Stimulated activated naive CD8-positive, alpha-beta T cell treated with anti-CD3 and anti-CD28 coated beads, Interleukin-15, Interleukin-2, amounts not matched to agents 100 U/mL and 50 U/mL, for 24 hours (primary cell): Measurements from ENCODE around the gene CNOT4.
"Not testable (repeated sequence)": the region's sequence is repeated elsewhere in the genome, so short reads cannot be mapped to it uniquely, and the experiment has no call there.

ENCODE experiments used
- ATAC-seq: fragments of 150-1000 bp; cut with Tn5 transposase; one replicate; pipeline ENCODE4 v1.10.0; 2021
- DNase-seq: peaks from one replicate; pipeline ENCODE4 v3.0.0; 2021

Gene CNOT4

GRCh38 chr7:135322571-135323340, 187.1 kb downstream of the CNOT4 start:
- ATAC-seq (no peak), DNase-seq (no peak)

- DNase-seq (no peak), ATAC-seq (no peak)
Measured at GRCh38 chr7:135321556-135321955, 188.3 kb downstream of the CNOT4 start.

- not testable (repeated sequence) for ATAC-seq, DNase-seq
Measured at GRCh38 chr7:135320953-135321352, 188.9 kb downstream of the CNOT4 start.

GRCh38 chr7:135320268-135320667, 189.6 kb downstream of the CNOT4 start:
- DNase-seq, result no peak

GRCh38 chr7:135317676-135318325, 192.1 kb downstream of the CNOT4 start:
- no peak for DNase-seq
- ATAC-seq, result no peak

More at GRCh38 chr7:135320268-135320667, 189.6 kb downstream of the CNOT4 start:
- ATAC-seq, result no peak

- ATAC-seq (no peak), DNase-seq (no peak)
Measured at GRCh38 chr7:135316648-135317313, 193.1 kb downstream of the CNOT4 start.

GRCh38 chr7:135313971-135314370, 195.9 kb downstream of the CNOT4 start:
- no peak for ATAC-seq

More at GRCh38 chr7:135313971-135314370, 195.9 kb downstream of the CNOT4 start:
- no peak for DNase-seq
